NCI-H1092 treated with DMSO at 0.1 percent for 48 hours (cell line): ENCODE data around the gene CFAP92.
"Not testable (repeated sequence)": the region's sequence is repeated elsewhere in the genome, so short reads cannot be mapped to it uniquely, and the experiment has no call there.

Source experiments
- DNase-seq: peaks from one replicate; lab custom pipeline; 2025; lab: John Stamatoyannopoulos, UW

CFAP92 gene

DNA sequence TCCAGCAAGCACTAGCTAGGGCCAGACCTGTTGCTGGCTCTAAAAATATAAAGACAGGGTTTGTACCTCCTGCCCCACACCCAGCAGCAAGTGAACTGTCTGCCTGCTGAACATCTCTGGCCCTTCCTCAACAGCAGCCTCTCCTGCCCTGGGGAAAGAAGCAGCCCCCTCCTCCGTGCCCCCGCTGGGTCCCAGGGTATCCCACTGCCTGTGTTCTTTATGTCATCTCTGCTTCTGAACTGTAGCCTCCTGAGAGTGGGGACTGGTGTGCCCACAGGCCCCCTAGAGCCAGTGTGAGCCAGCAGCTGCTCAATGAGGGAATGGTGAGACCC, 60.0 kb downstream of the CFAP92 start:
- DNase-seq, result no peak

DNA sequence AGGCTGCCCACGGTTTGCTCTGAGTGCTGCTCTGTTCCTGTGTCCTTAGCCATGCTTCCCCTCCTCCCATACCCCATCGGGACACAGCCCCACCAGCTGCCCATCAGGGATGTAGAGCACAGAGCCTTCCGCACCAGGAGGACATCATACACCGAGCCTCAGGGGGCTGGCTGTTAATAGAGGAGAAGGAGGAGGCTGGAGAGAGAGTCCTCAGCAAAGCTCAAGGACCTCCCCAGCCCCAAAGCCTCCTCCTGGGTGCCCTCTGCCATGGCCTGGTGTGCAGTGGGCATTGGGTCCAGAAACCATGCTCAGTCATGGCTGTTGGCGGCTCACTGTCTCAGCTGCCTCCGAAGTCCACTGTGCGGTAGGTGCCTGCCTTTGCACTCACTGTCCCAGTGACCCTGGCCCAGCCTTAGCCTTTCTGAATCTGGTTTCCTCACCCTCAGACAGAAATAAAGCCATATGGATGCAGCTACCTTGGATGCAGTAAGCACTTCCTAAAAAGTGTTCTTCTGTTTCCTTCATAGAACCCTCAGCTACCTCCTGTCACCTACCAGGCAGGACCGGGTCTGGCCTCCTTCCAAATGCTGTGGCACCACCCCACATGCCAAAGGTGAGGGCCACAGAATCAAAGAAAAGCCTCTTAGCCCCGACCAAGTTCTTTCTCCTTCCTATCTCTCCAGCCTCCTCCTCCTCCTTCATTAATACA, 60.5 kb downstream of the CFAP92 start:
- no peak for DNase-seq

GRCh38 chr3:128932516-128933212, 61.2 kb downstream of the CFAP92 start:
- no peak for DNase-seq

DNA sequence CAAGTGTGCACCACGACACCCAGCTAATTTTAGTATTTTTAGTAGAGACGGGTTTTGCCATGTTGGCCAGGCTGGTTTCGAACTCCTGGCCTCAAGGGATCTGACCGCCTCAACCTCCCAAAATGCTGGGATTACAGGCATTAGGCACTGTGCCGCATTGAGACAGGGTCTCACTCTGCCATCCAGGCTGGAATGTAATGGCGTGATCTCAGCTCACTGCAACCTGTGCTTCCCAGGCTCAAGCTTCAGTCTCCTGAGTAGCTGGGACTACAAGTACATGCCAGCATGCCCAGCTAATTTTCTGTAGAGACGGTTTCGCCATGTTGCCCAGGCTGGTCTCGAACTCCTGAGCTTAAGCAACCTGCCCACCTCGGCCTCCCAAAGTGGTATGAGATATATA, 62.8 kb downstream of the CFAP92 start:
- no peak for DNase-seq

DNA sequence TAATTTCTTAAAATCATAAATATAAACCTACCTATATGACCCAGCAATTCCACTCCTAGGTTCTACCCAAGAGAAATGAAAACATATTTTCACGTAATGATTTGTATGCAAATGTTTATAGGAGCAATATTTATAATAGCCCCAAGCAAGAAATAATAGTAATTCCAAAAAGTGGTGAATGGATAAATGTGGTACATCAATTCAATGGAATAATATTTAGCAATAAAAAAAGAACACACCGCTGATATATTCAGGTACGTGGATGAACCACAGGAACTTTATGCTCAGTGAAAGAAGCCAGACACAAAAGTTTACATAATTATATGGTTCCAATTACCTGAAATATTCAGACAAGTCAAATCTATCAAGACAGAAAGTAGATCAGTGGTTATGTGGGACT, 64.5 kb downstream of the CFAP92 start:
- DNase-seq, result no peak

DNA sequence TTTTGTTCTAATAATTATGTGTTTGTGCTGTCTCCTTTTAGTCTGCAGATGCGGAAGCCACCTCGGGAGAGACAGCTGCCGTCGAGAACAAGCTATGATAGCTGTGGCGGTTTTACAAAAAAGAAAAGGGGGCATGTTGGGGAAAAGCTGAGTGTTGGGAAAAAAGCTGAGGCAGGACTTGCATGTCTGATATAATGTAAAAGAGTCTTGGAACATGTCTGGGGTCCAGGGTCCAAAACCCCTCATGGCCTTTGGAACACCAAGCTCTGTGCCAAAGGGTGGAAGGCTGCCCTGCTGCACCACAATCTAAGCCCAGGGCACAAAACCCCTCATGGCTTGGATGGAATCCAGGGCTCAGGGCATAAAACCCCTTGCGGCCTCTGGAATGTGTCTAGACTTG, 69.9 kb downstream of the CFAP92 start:
- not testable (repeated sequence) for DNase-seq

GRCh38 chr3:128923576-128923975, 70.3 kb downstream of the CFAP92 start:
- DNase-seq, result no peak

DNA sequence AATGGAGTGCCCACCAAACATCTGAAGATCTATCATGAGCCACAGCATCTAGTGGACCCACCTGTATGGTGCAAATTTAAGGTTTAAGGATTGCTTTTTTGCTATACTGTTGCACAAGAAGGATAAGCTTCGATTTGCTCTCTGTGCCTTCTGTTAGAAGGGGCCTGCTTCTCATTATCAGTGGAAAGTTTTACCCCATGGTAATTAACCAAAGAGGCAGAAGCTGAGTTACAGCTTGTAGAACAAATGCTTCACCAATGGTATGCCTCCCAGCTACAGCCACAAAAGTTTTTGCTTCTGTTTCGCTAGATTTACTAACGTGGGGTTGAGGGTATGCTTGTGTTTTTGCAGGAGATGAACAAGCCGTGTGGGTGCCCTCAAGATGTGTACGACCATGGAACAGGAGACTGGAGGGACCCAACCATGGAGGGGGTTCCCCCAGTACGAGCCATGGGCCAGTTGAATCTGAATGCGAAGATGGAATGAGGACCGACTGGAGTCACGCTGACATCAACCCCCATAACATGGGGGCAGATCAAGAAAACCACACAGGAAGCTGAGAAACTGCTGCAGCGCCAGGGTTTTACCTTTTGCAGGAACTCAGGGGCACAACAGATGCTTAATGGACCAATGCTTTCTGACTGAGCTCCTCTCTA, 70.9 kb downstream of the CFAP92 start:
- DNase-seq, result no peak

- DNase-seq, result no peak
These were observed 73.9 kb downstream of the CFAP92 start for GRCh38 chr3:128919988-128920387.

DNA sequence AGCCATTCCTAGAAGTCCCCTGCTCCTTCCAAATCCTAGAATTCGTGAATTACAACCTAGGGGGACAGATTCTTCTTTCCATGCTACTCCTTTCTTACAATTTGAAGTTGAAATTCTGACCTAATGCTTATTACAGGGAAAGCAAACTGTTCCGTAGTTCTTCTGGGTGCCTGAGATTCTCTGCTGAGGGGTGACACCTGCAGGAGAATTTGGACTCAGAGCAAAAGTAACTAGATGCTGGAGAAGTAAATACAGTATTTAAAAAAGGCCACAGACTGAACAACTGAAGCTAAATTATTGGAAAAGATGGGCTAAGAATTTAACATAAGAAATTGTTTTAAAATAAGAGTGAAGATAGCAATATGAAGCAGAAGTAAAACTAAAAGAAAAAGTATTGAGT, 76.6 kb downstream of the CFAP92 start:
- DNase-seq, result no peak

DNA sequence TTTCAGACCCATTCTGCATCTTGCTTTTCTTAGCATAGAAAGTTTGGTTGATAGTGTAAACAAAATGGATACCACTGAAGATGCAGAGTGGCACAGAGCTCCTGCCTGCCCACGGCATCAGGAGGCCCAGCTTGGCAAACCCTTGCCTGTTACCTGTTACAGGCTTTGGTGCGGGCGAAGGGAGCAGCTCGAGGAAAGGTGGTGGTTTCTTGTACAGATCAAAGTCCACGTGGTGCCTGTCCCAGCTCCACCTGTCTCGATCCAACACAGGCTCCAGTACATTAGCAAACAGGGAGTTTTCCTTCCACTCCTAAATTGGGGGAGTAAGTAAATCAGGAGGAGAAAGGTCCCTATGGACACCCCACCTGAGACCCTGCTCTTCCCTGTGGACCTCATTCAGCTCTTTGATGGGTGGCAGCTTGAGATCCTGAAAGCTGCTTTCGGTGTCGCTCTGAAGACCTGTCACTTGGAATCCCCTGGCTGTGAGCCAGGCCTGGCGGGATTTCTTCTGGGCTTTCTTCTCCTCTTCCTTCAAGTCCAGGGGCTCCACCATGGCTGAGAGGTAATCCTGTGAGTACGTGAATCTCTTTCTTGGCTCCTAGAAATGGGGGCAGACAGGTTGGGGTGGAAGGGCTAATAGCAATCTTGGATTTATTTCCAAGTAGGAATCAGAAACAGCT, 78.8 kb downstream of the CFAP92 start:
- no peak for DNase-seq

- DNase-seq, result no peak
These were observed 82.0 kb downstream of the CFAP92 start for GRCh38 chr3:128911911-128912310.

GRCh38 chr3:128910006-128910405, 83.9 kb downstream of the CFAP92 start:
- DNase-seq, result no peak

- DNase-seq, result no peak
These were observed 84.9 kb downstream of the CFAP92 start for GRCh38 chr3:128908951-128909350.

DNA sequence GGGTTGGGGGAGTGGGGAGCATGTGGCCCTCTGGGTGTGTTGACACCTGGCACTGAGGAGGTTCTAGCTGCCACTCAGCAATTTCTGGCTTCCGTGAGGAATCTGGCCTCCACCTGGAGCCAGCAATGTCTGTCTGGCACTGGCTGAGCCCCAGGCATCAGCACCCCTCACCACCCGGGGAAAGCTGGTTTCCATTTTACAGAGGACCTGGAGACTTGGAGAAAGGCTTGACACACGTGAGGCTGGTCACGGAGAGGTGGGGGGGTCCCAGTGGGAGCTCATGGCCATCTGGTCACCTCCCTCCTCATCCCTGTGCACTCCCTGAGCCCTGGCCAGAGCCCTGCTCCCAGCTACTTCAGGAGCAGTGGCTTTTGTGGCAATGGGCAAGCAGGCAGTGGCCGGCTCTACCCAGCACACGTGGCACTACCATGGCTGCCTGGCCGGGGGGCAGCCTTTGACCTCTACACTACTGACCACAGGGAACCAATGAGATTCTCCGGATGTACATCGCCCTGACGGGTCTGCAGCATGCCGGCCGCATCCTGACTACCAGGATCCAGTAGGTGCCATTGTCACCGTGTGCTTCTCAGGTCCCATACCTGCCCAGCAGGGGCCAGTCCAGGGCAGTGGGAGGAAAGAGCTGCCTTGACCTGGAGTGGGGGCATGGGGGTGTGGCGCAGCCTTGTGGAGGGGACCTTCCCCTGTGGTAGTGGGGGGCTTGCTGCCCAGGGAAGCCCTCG, 86.0 kb downstream of the CFAP92 start:
- no peak for DNase-seq

- DNase-seq, result no peak
These were observed 86.9 kb downstream of the CFAP92 start for GRCh38 chr3:128906804-128907525.

DNA sequence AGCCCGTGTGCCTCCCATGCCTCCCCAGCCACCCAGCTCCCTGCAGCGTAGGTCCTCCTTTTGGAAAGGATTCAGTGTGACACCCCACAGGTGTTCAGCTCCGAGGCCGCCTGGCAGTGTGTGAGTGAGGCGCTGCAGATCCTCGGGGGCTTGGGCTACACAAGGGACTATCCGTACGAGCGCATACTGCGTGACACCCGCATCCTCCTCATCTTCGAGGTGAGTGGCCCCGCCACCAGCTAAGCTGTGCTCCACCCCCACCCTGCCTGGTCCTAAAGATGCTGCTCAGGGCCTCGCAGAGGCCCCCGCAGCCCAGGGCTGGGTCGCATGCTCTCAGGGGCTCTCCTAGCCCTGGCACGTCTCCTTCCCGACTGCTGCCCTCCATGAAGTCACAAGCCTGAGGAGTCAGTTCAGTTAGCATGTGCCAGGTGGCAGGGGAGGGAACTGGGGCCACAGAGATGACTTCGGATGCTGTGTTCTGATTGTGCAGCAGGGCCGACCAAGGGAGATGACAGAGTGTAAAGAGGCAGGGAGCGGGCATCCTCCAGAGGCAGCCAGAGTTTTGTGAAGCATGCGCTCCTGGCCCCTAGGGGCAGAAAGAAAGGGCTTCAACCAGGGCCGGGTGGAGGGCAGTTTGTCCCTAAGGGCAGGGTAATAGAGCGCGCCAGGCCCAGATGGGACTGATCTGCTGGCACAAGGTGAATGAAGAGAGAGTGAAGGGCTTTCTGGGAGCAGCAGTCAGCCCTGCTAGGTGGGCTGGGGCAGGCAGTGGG, 87.7 kb downstream of the CFAP92 start:
- DNase-seq, result no peak

GRCh38 chr3:128903501-128903900, 90.4 kb downstream of the CFAP92 start:
- DNase-seq, result no peak

- no peak for DNase-seq
These were observed 91.5 kb downstream of the CFAP92 start for GRCh38 chr3:128902426-128902825.

DNA sequence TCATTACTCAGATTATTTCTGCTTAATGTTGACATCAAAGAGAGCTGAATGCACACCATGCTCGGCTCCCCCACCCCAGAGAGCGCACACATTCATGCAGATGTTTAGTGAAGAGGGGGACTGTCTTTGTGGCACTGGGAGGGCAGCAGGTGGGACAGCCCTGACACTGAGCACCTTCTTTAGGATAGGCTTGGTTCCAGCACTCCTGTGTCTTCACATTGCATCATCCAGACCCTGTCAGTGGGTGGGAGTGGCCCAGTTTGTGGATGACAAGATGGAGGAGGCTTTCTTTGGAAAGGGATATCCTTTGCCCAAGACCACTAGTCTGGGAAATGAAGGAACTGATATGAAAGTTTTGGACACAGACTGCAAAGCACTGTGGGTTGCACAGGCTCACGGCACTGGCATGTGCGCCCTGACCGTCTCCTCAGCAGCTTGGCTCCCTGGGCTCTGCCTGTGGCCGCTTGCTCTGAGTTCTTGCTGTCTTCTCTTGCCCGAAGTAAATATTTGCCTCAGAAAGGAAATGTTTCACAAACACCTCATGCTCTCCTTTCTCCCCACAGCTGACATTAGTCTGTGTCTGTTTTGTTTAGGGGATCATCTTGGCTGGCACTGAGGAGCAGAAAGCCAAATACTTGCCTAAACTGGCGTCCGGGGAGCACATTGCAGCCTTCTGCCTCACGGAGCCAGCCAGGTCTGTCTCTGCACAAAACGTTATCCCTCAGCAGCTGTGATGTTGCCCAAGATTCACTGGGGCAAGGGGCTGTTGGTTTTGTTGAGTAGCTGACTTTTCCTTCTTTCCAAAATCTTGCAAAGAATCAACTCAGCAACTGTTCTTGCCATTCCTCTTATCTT, 97.8 kb downstream of the CFAP92 start:
- no peak for DNase-seq
